Right atrium auricular region (tissue), 2 donors: ENCODE results near the gene CCND2. TPM values are rescaled to one million over a fixed set of nuclear protein-coding genes. Genes with fewer than 3 reads are reported as not detected.

Experiments used
- DNase-seq: peaks from one replicate; pipeline ENCODE4 v3.0.0-alpha.2; 2019; ENCODE audit warnings: low spot score
- H3K27ac ChIP-seq, 2 donors: fragments of 200-600 bp; sonication (generic); 1 replicate in 1 of 2; 2 replicates in 1 of 2; pipeline ENCODE4 v1.5.1; 2016 to 2019
- H3K27me3 ChIP-seq, 2 donors: fragments of 200-600 bp; sonication (generic); one replicate each; pipeline versions ENCODE4 v1.5.1 to v1.6.0; 2017 to 2019
- H3K36me3 ChIP-seq: fragments of 200-600 bp; sonication (generic); one replicate; pipeline ENCODE4 v1.5.1; 2016
- H3K4me1 ChIP-seq, 2 donors: fragments of 200-600 bp; sonication (generic); one replicate each; pipeline versions ENCODE4 v1.5.1 to v1.6.0; 2017 to 2019
- H3K4me3 ChIP-seq, 2 donors: fragments of 200-600 bp; sonication (generic); 1 replicate in 1 of 2; 2 replicates in 1 of 2; pipeline ENCODE4 v1.5.1; 2017 to 2019; ENCODE audit warnings: mild to moderate bottlenecking in 1 of 2, moderate library complexity in 1 of 2
- H3K9me3 ChIP-seq, 2 donors: fragments of 200-600 bp; sonication (generic); one replicate each; pipeline ENCODE4 v1.5.1; 2019
- CTCF ChIP-seq, 2 donors: fragments of 200-600 bp; sonication (generic); IDR thresholded peaks; one replicate each; pipeline ENCODE4 v1.5.1; 2019; ENCODE audit warnings: antibody characterized with exemption in 2 of 2
- total RNA-seq, 2 donors: library from RNA; depleted of rRNA; stranded (reverse); fragments of >200 nt; gene quantifications; one replicate each; pipeline ENCODE4 v1.1.0, GENCODE V29; 2016

Gene CCND2
- total RNA-seq, 2 donors from 2014 or later: 151 to 165 TPM

DNA sequence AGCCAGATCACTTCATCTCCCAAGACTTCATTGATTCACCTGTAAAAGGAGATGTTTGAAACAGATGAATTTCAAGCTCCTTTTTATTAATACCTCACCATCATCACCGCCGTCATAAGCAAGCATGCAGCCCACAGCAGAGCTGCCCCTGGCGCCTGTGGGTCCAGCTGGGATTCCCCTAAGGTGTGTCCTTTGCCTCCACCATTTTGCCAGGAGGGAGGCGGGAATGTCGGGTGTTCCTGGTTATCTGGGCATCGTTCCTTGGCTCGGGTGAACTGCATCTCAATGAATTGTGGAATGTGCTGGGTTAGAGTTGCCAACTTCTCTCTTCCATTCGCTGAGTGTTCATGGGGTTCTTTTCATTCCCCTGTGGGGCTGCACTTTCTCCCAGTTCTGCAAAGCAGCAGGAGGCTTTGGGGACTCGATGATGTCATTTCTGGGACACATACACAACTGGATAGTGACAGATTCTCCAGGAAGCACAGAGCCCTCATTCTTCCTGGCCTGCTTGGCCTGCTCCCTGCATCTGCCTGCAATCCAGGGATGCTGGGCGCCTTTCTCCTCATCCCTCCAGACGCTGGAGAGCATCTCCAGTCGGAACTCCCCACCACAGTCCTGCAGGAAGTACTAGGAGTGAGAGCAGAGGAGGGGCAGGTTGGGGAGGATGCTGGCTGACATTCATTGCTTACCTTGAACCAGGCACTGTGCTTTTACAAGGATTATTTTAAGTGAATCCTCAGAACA, 10.1 kb downstream of the CCND2 start:
- H3K4me1 ChIP-seq: peaks cover 0 to 76% of the 10 kb centered on the region in 2 donors

DNA sequence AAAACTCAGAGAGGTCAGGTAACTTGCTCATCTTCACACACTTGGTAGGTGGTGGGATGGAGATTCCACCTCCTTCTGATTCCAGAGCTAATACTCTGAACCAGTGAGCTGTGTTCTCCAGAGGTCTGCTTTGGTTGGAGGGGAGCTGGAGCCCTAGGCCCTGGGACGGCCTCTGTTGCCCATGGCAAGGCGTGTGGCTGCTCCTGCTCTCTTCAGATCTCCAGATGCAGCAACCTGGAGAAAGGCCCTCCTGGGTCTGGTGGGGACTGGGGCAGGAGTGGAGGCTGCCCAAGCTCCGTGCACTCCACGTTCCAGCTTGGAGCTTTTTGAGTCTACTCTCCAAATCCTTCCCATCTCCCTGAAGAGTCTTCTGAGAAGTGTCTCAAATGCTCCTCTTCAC, 10.7 kb downstream of the CCND2 start:
- H3K4me3 ChIP-seq: no peak overlapping the region
- H3K27me3 ChIP-seq: no peaks in the 10 kb centered on the region
- peak; percentile 43 for DNase-seq
- H3K4me1 ChIP-seq: peaks cover 0 to 76% of the 10 kb centered on the region in 2 donors
- no peak overlapping the region for H3K27ac ChIP-seq
- no peak for TF ChIP-seq CTCF (IDR thresholded peaks at IDR 0.05)
- peaks cover 86% of the 10 kb centered on the region for H3K36me3 ChIP-seq
- H3K9me3 ChIP-seq: no peaks in the 10 kb centered on the region

More for the DNA sequence above, 10.1 kb downstream of the CCND2 start:
- Histone ChIP-seq H3K27me3 (no peaks in the 10 kb centered on the region), H3K4me3 (no peak overlapping the region), H3K27ac (no peak overlapping the region), H3K36me3 (peaks cover 82% of the 10 kb centered on the region), H3K9me3 (no peaks in the 10 kb centered on the region)
- DNase-seq: no peak
- no peak for TF ChIP-seq CTCF (IDR thresholded peaks at IDR 0.05)

GRCh38 chr12:4285070-4285469, 11.5 kb downstream of the CCND2 start:
- no peak for TF ChIP-seq CTCF (IDR thresholded peaks at IDR 0.05)
- Histone ChIP-seq H3K9me3 (no peaks in the 10 kb centered on the region), H3K27ac (no peak overlapping the region), H3K36me3 (peaks cover 86% of the 10 kb centered on the region), H3K4me3 (no peak overlapping the region), H3K4me1 (peaks cover 0 to 79% of the 10 kb centered on the region in 2 donors), H3K27me3 (no peaks in the 10 kb centered on the region)
- peak; percentile 9 for DNase-seq

GRCh38 chr12:4286228-4286627, 12.7 kb downstream of the CCND2 start:
- Histone ChIP-seq H3K9me3 (no peaks in the 10 kb centered on the region), H3K36me3 (peaks cover 88% of the 10 kb centered on the region), H3K4me1 (peaks cover 0 to 77% of the 10 kb centered on the region in 2 donors), H3K27me3 (no peaks in the 10 kb centered on the region), H3K4me3 (no peak overlapping the region), H3K27ac (peak overlapping the region in 1 of 2 donors; percentile 42)
- DNase-seq: no peak
- TF ChIP-seq CTCF (IDR thresholded peaks at IDR 0.05): no peak

GRCh38 chr12:4286771-4287317, 13.3 kb downstream of the CCND2 start:
- Histone ChIP-seq H3K36me3 (peaks cover 88% of the 10 kb centered on the region), H3K4me3 (no peak overlapping the region), H3K27ac (peak overlapping the region; percentile 34 to 42), H3K9me3 (no peaks in the 10 kb centered on the region), H3K27me3 (no peaks in the 10 kb centered on the region), H3K4me1 (peaks cover 0 to 72% of the 10 kb centered on the region in 2 donors)
- no peak for DNase-seq
- no peak for TF ChIP-seq CTCF (IDR thresholded peaks at IDR 0.05)
